ENCODE measurements around the gene BATF. TPM values are rescaled to one million over a fixed set of nuclear protein-coding genes. Genes with fewer than 3 reads are reported as not detected.

The BATF gene
- total RNA-seq, 2 donors from 2014 or later = not detected

- WGBS, 2 donors = 0 to 1% methylated on average over 16 of the region's 16 CpGs
- intact Hi-C loops (cut with DNase I) = loop anchor here (5.0 to 10.0 kb wide), 2 partner anchors 75 to 397 kb away; no protein-coding TSS in a partner anchor
- Histone ChIP-seq H3K9me3 (no peaks in the 10 kb centered on the region), H3K36me3 (replicated peaks in 1 of 2; ENCODE audit: insufficient read depth in 1 of 2, low read depth in 2 of 2) (no peaks in the 10 kb centered on the region), H3K27me3 (no peaks in the 10 kb centered on the region), H3K4me1 (peaks cover 18% of the 10 kb centered on the region), H3K27ac (peak overlapping the region in 3 of 4 donors; percentile 55 to 81 (median 68)), H3K4me3 (peak overlapping the region; percentile 10 to 41)
- DNase-seq = peak; percentile 85 to 91 (median 89)
- peak; percentile 90 for ATAC-seq
- TF ChIP-seq CTCF (IDR thresholded peaks at IDR 0.05) = peak; percentile 63 to 81 (median 78)
- no peak for TF ChIP-seq POLR2A (IDR thresholded peaks at IDR 0.05)
Measured at GRCh38 chr14:75577729-75578101, 55.4 kb downstream of the BATF start.

GRCh38 chr14:75578102-75578785, 56.0 kb downstream of the BATF start, which contains the start of gene FLVCR2:
Gene FLVCR2 (plus strand): TSS chr14:75578620. CDS start chr14:75578973, 353 bp downstream.
- ATAC-seq = peak; percentile 84
- Histone ChIP-seq H3K27ac (peak within 1 kb of the TSS; percentile 40 to 81 (median 62)), H3K36me3 (replicated peaks in 1 of 2; ENCODE audit: insufficient read depth in 1 of 2, low read depth in 2 of 2) (no peaks in the 10 kb centered on the region), H3K27me3 (no peaks in the 10 kb centered on the region), H3K9me3 (no peaks in the 10 kb centered on the region), H3K4me3 (peak within 1 kb of the TSS; percentile 10 to 41), H3K4me1 (peaks cover 18% of the 10 kb centered on the region)
- TF ChIP-seq CTCF (IDR thresholded peaks at IDR 0.05) (peak in 1 of 7 experiments; percentile 13), POLR2A (IDR thresholded peaks at IDR 0.05) (peak in 2 of 3 donors; percentile 9 to 33)
- intact Hi-C loops (cut with DNase I) = loop anchor here (5.0 to 10.0 kb wide), 2 partner anchors 74 to 397 kb away; no protein-coding TSS in a partner anchor
- WGBS, 2 donors = 0 to 1% methylated on average over 33 to 48 of the region's 49 CpGs
- DNase-seq = peak; percentile 75 to 85 (median 81)

- Histone ChIP-seq H3K27ac (peak overlapping the region in 3 of 4 donors; percentile 20 to 81 (median 68)), H3K9me3 (no peaks in the 10 kb centered on the region), H3K4me1 (peaks cover 18% of the 10 kb centered on the region), H3K4me3 (peak overlapping the region in 1 of 2 donors; percentile 41), H3K36me3 (replicated peaks in 1 of 2; ENCODE audit: insufficient read depth in 1 of 2, low read depth in 2 of 2) (no peaks in the 10 kb centered on the region), H3K27me3 (no peaks in the 10 kb centered on the region)
- 3 to 28% methylated on average over 8 to 21 of the region's 21 CpGs for WGBS, 2 donors
- intact Hi-C loops (cut with DNase I) = loop anchor here (5.0 to 10.0 kb wide), 2 partner anchors 73 to 396 kb away; no protein-coding TSS in a partner anchor
- DNase-seq (peak in 3 of 4 donors; percentile 16 to 51 (median 21)), ATAC-seq (peak; percentile 47)
- TF ChIP-seq CTCF (IDR thresholded peaks at IDR 0.05) (peak in 4 of 7 experiments; percentile 21 to 37 (median 28)), POLR2A (IDR thresholded peaks at IDR 0.05) (no peak)
Measured at GRCh38 chr14:75578786-75579337, 56.6 kb downstream of the BATF start.

GRCh38 chr14:75579338-75579864, 57.1 kb downstream of the BATF start:
- Histone ChIP-seq H3K27me3 (no peaks in the 10 kb centered on the region), H3K4me1 (peaks cover 18% of the 10 kb centered on the region), H3K4me3 (no peak overlapping the region), H3K9me3 (no peaks in the 10 kb centered on the region), H3K36me3 (replicated peaks in 1 of 2; ENCODE audit: insufficient read depth in 1 of 2, low read depth in 2 of 2) (no peaks in the 10 kb centered on the region), H3K27ac (no peak overlapping the region)
- WGBS, 2 donors = 68 to 90% methylated on average over 11 to 13 of the region's 13 CpGs
- TF ChIP-seq POLR2A (IDR thresholded peaks at IDR 0.05) = no peak
- no peak for TF ChIP-seq CTCF (IDR thresholded peaks at IDR 0.05)
- intact Hi-C loops (cut with DNase I) = loop anchor here (5.0 to 10.0 kb wide), 2 partner anchors 73 to 395 kb away; no protein-coding TSS in a partner anchor
- no peak for ATAC-seq
- no peak for DNase-seq
